Measurements from ENCODE around the gene KAZN.

DNA sequence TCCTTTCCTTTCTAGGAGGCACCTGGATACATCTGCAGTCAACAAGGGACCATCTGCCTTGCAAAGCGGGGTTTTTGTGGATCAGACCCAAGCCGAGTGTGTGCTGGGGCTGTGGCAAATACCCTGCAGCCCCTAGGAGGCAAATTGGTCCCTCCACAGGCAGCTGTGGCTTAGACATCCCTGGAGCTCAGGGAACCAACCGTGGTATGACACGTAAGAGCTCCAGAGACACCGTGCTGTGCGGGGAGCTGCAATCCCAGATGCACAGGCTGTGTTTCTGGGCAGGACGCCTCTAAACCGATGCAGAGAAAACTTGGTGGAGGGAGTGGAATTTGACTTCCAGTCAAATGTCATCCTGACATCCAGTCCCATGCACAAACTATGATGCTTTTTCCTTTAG lies 141.5 kb downstream of the KAZN start:
- TF ChIP-seq GATA2 (IDR thresholded peaks at IDR 0.05; ENCODE audit: low read depth, low read length) (no peak), GATA3 (IDR thresholded peaks at IDR 0.05; ENCODE audit: low read depth, low read length) (no peak)

Measured in SH-SY5Y (cell line).